ENCODE data around the gene GLIPR1L2.
A peak's percentile ranks its signal among the peaks of the same experiment; 100 is the strongest.
"Not testable (repeated sequence)": the region's sequence is repeated elsewhere in the genome, so short reads cannot be mapped to it uniquely, and the experiment has no call there.

GLIPR1L2 gene

GRCh38 chr12:75457191-75457590, 66.3 kb downstream of the GLIPR1L2 start:
- Mint-ChIP-seq H3K36me3 (ENCODE audit: low read depth) (peaks cover 8% of the 10 kb centered on the region), H3K27ac (no peak overlapping the region), H3K4me3 (no peak overlapping the region), H3K27me3 (ENCODE audit: low read depth, poor library complexity) (peaks cover 3% of the 10 kb centered on the region), H3K9me3 (peaks cover 35% of the 10 kb centered on the region), H3K4me1 (no peaks in the 10 kb centered on the region)
- TF ChIP-seq, protein P1, sequence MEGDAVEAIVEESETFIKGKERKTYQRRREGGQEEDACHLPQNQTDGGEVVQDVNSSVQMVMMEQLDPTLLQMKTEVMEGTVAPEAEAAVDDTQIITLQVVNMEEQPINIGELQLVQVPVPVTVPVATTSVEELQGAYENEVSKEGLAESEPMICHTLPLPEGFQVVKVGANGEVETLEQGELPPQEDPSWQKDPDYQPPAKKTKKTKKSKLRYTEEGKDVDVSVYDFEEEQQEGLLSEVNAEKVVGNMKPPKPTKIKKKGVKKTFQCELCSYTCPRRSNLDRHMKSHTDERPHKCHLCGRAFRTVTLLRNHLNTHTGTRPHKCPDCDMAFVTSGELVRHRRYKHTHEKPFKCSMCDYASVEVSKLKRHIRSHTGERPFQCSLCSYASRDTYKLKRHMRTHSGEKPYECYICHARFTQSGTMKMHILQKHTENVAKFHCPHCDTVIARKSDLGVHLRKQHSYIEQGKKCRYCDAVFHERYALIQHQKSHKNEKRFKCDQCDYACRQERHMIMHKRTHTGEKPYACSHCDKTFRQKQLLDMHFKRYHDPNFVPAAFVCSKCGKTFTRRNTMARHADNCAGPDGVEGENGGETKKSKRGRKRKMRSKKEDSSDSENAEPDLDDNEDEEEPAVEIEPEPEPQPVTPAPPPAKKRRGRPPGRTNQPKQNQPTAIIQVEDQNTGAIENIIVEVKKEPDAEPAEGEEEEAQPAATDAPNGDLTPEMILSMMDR (IDR thresholded peaks at IDR 0.05) = no peak
- no peak for DNase-seq

- peaks cover 41% of the 10 kb centered on the region for H3K9me3 Mint-ChIP-seq
- H3K36me3 Mint-ChIP-seq (ENCODE audit: low read depth); H3K27ac Mint-ChIP-seq; H3K27me3 Mint-ChIP-seq (ENCODE audit: low read depth, poor library complexity); H3K4me3 Mint-ChIP-seq; H3K4me1 Mint-ChIP-seq: not testable (repeated sequence)
- DNase-seq = peak; percentile 6
Measured at GRCh38 chr12:75457866-75458265, 67.0 kb downstream of the GLIPR1L2 start.

DNA sequence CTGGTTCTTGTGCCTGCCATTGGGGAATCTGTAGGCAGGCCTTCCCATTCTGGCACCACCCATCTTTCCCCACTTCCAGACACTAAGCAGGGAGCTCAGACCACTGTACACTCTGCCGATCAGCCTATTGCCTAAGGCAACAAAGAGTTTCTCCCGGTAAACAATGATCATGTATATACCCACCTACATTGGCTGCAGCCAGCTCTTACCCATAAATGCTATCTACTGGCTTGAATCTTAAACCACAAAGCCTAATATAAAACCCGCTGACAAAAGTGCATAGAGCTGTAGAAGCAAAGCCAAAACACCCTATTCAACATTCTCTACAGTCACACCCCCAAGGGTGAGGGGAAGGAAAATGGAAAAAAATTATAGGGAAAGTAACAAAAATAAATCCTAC, 68.9 kb downstream of the GLIPR1L2 start:
- Mint-ChIP-seq H3K4me1 (no peaks in the 10 kb centered on the region), H3K9me3 (peaks cover 45% of the 10 kb centered on the region), H3K27me3 (ENCODE audit: low read depth, poor library complexity) (peaks cover 3% of the 10 kb centered on the region), H3K36me3 (ENCODE audit: low read depth) (peaks cover 8% of the 10 kb centered on the region), H3K27ac (no peak overlapping the region), H3K4me3 (no peak overlapping the region)
- TF ChIP-seq, protein P1 (IDR thresholded peaks at IDR 0.05) = no peak
- no peak for DNase-seq

- peaks cover 45% of the 10 kb centered on the region for H3K9me3 Mint-ChIP-seq
- no peaks in the 10 kb centered on the region for H3K4me1 Mint-ChIP-seq
- TF ChIP-seq, protein P1 (IDR thresholded peaks at IDR 0.05) = no peak
- peaks cover 8% of the 10 kb centered on the region for H3K36me3 Mint-ChIP-seq (ENCODE audit: low read depth)
- H3K4me3 Mint-ChIP-seq = no peak overlapping the region
- no peak overlapping the region for H3K27ac Mint-ChIP-seq
- no peak for DNase-seq
- peaks cover 3% of the 10 kb centered on the region for H3K27me3 Mint-ChIP-seq (ENCODE audit: low read depth, poor library complexity)
Measured at GRCh38 chr12:75460204-75460603, 69.3 kb downstream of the GLIPR1L2 start.

GRCh38 chr12:75471902-75472890, 81.3 kb downstream of the GLIPR1L2 start:
- DNase-seq = no peak
- Mint-ChIP-seq H3K9me3 (peaks cover 7% of the 10 kb centered on the region), H3K4me3 (no peak overlapping the region), H3K36me3 (ENCODE audit: low read depth) (no peaks in the 10 kb centered on the region), H3K27ac (no peak overlapping the region), H3K27me3 (ENCODE audit: low read depth, poor library complexity) (no peaks in the 10 kb centered on the region), H3K4me1 (no peaks in the 10 kb centered on the region)
- TF ChIP-seq, protein P1 (IDR thresholded peaks at IDR 0.05) = no peak

GRCh38 chr12:75474116-75474515, 83.2 kb downstream of the GLIPR1L2 start:
- no peaks in the 10 kb centered on the region for H3K27me3 Mint-ChIP-seq (ENCODE audit: low read depth, poor library complexity)
- H3K36me3 Mint-ChIP-seq (ENCODE audit: low read depth) = no peaks in the 10 kb centered on the region
- H3K27ac Mint-ChIP-seq = no peak overlapping the region
- H3K4me3 Mint-ChIP-seq = no peak overlapping the region
- no peaks in the 10 kb centered on the region for H3K4me1 Mint-ChIP-seq
- no peak for DNase-seq
- H3K9me3 Mint-ChIP-seq = no peaks in the 10 kb centered on the region
- TF ChIP-seq, protein P1 (IDR thresholded peaks at IDR 0.05) = no peak

Measured in nephron progenitor cell (in vitro differentiated cells).